ENCODE results near the gene GABRP. TPM values are rescaled to one million over a fixed set of nuclear protein-coding genes. Genes with fewer than 3 reads are reported as not detected.

Gene GABRP
- total RNA-seq, 1 donor from 2014 or later: 55.6 TPM

- DNase-seq (ENCODE audit: extremely low spot score, unreplicated experiment): no peak
- Mint-ChIP-seq H3K36me3 (peaks cover 4% of the 10 kb centered on the region), H3K27ac (no peak overlapping the region), H3K4me3 (no peak overlapping the region), H3K9me3 (no peaks in the 10 kb centered on the region), H3K4me1 (ENCODE audit: unreplicated experiment) (peaks cover 4% of the 10 kb centered on the region), H3K27me3 (peaks cover 5% of the 10 kb centered on the region)
- no peak for TF ChIP-seq CTCF (conservative IDR thresholded peaks at IDR 0.05)
Observed at GRCh38 chr5:170795154-170795553, 11.6 kb downstream of the GABRP start.

- Mint-ChIP-seq H3K27ac (no peak overlapping the region), H3K9me3 (no peaks in the 10 kb centered on the region), H3K36me3 (no peaks in the 10 kb centered on the region), H3K27me3 (no peaks in the 10 kb centered on the region), H3K4me1 (ENCODE audit: unreplicated experiment) (no peaks in the 10 kb centered on the region), H3K4me3 (no peak overlapping the region)
- no peak for TF ChIP-seq CTCF (conservative IDR thresholded peaks at IDR 0.05)
- no peak for DNase-seq (ENCODE audit: extremely low spot score, unreplicated experiment)
Observed at GRCh38 chr5:170805666-170806065, 22.1 kb downstream of the GABRP start.

GRCh38 chr5:170809551-170809950 is 26.0 kb downstream of the GABRP start:
- DNase-seq (ENCODE audit: extremely low spot score, unreplicated experiment): no peak
- no peak overlapping the region for H3K4me3 Mint-ChIP-seq
- H3K27me3 Mint-ChIP-seq: no peaks in the 10 kb centered on the region
- no peaks in the 10 kb centered on the region for H3K4me1 Mint-ChIP-seq (ENCODE audit: unreplicated experiment)
- H3K9me3 Mint-ChIP-seq: no peaks in the 10 kb centered on the region
- TF ChIP-seq CTCF (conservative IDR thresholded peaks at IDR 0.05): peak; percentile 59
- no peaks in the 10 kb centered on the region for H3K36me3 Mint-ChIP-seq
- H3K27ac Mint-ChIP-seq: no peak overlapping the region

- Mint-ChIP-seq H3K9me3 (no peaks in the 10 kb centered on the region), H3K27me3 (peaks cover under 1% of the 10 kb centered on the region), H3K4me3 (no peak overlapping the region), H3K27ac (no peak overlapping the region), H3K4me1 (ENCODE audit: unreplicated experiment) (no peaks in the 10 kb centered on the region), H3K36me3 (no peaks in the 10 kb centered on the region)
- no peak for TF ChIP-seq CTCF (conservative IDR thresholded peaks at IDR 0.05)
- no peak for DNase-seq (ENCODE audit: extremely low spot score, unreplicated experiment)
Observed at GRCh38 chr5:170811719-170812118, 28.2 kb downstream of the GABRP start.

- DNase-seq (ENCODE audit: extremely low spot score, unreplicated experiment): no peak
- Mint-ChIP-seq H3K9me3 (no peaks in the 10 kb centered on the region), H3K4me3 (no peak overlapping the region), H3K27me3 (peaks cover 2% of the 10 kb centered on the region), H3K27ac (no peak overlapping the region), H3K36me3 (no peaks in the 10 kb centered on the region), H3K4me1 (ENCODE audit: unreplicated experiment) (no peaks in the 10 kb centered on the region)
- TF ChIP-seq CTCF (conservative IDR thresholded peaks at IDR 0.05): no peak
Observed at GRCh38 chr5:170813231-170813630, 29.7 kb downstream of the GABRP start.

GRCh38 chr5:170817195-170817594 is 33.7 kb downstream of the GABRP start:
- Mint-ChIP-seq H3K4me3 (no peak overlapping the region), H3K4me1 (ENCODE audit: unreplicated experiment) (no peaks in the 10 kb centered on the region), H3K27me3 (peaks cover 2% of the 10 kb centered on the region), H3K9me3 (no peaks in the 10 kb centered on the region), H3K36me3 (no peaks in the 10 kb centered on the region), H3K27ac (no peak overlapping the region)
- TF ChIP-seq CTCF (conservative IDR thresholded peaks at IDR 0.05): no peak
- DNase-seq (ENCODE audit: extremely low spot score, unreplicated experiment): no peak

Measured in type B pancreatic cell (in vitro differentiated cells).